Fibroblast of skin of left biceps (primary cell): Measurements from ENCODE around the gene OR5K4.

Experiments used
- DNase-seq, 2 experiments: peaks; one replicate each; pipeline ENCODE4 v3.0.0-alpha.2; 2013; ENCODE audit warnings: low read depth in 2 of 2

OR5K4 gene, protein sequence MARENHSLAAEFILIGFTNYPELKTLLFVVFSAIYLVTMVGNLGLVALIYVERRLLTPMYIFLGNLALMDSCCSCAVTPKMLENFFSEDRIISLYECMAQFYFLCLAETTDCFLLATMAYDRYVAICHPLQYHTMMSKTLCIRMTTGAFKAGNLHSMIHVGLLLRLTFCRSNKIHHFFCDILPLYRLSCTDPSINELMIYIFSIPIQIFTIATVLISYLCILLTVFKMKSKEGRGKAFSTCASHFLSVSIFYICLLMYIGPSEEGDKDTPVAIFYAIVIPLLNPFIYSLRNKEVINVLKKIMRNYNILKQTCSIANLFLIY

DNA sequence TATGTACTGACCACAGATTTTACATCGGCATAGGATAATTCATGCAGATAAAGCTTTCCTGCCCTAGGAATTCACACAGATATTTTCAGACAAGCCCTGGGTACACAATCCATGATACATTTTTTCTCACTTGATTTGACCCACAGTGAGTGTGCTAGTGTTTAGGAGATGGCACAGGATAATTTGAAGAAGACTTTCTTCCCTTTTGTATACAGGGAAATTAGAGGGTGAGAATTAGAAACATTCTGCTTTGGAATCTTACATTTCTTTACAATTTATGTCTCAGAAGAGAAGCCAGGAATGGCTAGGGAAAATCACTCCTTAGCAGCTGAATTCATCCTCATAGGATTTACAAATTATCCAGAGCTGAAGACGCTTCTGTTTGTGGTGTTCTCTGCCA lies at the start of gene OR5K4:
Gene OR5K4 (plus strand): TSS at position 301 of the 400 bp plus-strand sequence. CDS start 0 bp downstream, at position 301.
- no peak for DNase-seq

DNA sequence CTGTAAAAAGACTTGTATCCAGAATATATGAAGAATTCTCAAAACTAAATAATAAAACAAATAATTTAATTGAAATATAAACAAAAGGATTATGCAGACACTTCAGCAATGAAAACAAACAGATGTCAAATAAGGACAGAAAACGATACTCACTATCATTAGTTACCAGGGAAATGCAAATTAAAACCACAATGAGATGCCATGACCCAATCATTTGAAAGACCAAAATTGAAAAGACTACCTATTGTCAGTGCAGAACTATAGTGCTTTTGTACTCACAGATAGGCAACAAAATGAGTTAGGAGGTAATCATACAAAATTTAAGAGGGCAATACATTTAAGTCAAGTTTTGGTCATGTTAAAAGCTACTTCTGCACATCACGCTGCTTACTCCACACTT lies 31.6 kb upstream of the OR5K4 start:
- DNase-seq: no peak

DNA sequence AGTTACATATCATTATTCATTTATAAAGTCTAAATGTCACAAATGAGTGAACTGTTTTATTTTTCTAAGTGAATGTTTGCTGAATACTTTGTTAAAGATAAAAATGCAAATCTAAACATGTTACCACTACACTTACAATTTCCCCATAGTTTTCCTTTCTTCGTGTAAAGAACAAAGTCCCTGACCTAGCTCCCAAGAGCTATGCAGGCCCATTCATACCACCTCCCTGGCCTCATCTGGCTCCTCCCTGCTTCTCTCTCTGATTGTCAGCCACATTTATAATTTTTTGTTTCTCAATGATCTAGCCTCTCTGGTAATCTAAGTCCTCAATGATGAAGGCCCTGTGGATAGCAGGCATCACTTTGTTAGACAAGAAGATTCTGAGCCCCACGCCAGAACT lies 31.0 kb upstream of the OR5K4 start:
- no peak for DNase-seq

DNA sequence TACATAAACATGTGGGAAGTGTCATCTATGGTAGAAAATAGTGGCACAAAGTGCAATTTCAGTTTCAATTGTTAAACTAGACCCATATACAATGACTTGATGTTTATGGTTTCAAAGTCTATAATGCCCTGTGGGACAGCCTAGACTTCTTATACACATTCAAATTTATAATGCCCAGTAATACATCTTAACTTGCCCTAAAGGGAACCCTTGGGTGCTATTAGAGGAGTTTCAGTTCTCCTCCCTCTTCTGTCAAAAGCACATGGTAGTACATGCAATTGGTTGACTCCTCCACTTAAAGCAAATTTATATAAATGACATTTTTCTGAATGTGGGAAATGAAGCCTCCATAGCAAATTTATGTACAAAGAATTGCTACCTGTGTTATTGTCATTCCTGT lies 30.2 kb upstream of the OR5K4 start:
- DNase-seq: no peak

DNA sequence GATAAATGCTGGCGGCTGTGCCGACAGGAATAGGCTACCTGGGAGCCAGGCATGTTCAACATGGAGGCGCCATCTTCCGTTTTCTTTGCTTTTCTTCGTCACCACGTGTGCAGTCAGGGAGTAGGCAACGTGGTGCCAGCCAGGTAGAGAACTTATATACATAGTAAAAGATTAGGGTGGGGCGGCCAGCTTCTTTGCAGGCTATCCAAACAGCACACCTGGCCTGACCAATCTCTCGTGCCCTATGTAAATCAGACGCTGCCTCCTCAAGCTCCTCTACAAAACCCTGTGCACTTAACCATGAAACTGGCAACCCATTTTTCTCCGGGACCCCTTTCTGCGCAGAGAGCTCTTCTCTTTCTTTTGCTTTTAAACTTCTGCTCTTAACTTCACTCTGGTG lies 28.6 kb upstream of the OR5K4 start:
- no peak for DNase-seq

DNA sequence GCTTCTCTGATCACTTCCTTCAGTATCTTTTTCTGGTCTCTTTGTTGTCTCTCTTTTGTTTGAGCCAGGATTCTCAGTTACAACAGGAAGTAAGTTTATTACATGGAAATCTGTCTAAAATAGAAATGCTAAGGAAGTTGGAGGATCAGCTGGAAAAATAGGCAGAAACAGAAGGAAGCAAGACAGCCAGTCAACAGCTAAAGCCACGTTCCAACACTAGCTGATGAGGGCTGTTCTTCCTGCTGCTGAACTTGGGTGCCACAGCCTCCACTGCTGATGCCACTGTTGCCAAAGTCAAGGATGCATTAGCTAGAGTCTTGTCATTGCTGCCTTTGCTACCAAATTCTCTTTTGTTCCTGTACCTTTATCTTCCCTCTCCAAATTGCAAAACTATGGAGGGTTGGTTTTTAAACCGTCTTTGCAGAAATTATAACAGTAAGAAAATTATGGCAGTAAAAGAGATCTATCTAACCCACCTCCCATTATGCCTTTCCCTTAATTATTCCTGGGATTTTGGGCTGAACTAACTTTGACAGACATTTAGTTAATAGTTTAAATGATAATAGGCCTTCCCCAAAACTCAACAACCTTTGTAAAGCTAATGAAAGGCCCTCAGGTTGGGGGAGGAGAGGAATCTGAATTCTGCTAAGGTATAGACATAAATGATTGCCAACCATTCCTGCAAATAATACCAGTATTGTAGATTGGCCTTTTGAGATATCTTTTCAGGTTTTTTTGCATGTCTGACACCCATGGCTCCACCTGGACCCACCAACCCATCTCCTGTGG lies 27.4 kb upstream of the OR5K4 start:
- DNase-seq: no peak

DNA sequence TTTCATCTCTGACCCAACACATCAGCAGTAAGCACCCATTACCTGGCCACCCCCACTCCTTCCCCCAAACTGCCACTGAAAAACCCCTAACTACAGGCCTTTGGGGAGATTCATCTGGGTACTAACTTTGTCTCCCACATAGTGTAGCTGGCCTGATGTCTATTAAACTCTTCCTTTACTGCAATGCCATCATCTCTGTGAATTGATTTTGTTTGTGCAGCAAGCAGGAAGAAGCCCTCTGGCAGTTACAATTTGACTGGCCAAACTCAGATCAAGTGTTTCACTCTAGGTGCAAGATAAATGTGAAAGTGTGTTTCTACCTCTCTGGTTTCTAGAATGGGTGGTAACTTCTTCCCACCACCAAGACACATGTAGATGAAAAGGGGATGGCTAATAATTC lies 26.7 kb upstream of the OR5K4 start:
- DNase-seq: no peak

DNA sequence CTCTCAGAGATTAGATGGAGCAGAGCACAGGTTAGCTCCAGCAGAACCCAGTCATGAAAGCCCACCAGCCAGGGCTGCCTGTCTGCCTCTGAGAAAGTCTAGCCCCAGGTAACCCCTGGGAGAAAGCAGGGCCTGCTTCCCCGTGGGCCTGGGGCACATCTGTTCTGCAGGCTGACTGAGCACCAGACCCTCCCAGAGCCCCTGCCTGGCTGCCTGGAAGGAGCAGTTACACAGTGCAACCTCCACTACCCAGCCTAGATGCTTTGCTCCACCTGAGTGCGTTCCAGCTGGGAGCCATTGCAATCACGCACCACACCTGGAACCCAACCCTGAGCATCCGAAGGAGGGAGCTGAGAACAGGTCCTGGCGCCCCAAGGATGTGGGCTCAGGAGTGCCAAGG lies 24.7 kb upstream of the OR5K4 start:
- DNase-seq: no peak

DNA sequence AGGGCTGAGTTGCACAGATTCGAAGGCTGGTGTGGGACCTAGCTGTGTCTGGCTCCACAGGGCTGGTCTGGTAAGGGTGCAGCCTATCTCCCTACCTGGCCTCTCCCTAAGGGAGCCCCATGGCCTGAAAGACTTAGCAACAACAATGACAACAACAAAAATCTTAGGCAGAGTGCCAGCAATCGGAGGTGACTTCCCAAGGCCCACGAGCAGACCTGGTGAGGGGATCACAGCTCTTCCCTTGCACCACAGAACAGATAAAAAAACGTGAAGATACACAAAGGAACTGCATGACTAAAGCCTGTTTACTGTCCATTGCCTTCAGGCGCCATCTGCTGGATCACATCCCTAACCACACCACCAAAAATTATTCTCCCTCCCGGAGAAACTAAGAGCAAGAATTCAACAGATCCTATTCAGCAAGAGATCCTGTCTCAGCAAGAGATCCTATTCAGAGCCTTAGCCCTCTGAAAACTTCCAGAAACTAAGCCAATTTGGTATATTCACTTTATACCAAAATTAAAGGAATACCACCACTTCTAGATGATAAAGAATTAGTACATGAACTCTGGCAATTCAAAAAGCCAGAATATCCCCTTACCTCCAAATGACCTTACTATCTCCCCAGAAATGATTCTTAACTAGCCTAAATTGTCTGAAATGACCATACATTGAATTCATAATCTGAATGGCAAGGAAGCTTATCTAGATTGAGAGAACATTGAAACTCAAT lies 24.1 kb upstream of the OR5K4 start:
- DNase-seq: peak in 1 of 2 experiments; percentile 0

DNA sequence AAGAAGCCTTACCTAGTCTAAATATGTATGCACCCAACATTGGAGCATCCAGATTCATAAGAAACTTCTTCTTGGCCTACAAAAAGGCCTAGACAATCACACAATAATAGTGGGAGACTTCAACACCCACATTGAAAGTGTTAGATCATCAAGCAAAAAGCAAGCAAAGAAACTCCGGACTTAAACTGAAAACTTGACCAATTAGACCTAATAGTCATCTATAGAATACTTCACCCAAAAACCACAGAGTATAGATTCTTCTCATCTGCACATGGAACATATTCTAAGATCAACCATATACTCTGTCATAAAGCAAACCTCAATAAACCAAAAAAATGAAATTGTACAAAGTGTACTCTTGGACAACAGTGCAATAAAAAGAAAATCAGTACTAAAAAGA lies 22.3 kb upstream of the OR5K4 start:
- DNase-seq: no peak

DNA sequence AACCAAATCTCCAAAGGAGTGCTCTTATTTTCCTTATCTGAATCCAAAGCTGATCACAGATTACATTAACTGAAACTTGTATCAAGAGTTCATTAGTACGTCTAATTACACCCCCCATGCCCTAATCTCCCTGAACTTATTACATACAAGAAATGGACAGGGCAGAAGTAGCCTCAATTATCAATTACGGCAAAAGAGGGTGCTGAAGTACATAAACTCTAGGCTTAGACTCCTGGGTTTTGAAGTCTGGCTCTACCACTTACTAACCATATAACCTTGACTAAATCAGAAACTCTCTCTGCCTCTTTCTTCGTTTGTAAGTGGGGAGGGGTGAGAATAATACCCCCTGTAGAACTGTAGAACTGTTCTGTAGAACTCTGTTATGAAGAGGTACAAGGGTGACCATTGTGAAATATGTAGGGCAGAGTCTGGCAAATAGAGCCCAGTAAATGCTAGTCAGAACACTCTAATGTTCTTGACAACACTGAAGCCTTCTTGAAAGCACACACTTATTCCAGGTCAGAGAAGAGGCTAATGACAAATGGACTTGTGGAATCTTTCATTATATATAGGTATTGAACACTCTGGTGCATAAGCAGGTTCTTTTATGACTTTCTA lies 19.6 kb upstream of the OR5K4 start:
- no peak for DNase-seq

DNA sequence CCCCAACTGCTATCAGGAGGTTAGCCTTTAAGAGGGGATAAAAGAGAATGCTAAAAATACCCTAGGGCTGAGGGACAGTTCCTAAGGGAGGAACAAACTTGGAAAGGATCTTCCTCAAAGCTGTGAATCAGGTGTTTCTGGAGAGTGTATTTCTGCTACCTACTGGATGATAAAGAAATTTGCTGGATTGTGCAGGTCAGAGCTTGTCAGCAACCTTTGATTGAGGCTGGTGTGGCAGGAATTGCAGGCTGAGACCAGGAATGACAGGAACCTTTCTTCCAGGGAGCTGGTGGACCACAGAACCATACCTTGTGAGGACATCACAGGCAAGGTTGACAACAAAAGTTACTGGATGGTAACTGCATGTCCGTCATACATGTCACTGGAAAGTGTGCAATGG lies 14.6 kb upstream of the OR5K4 start:
- DNase-seq: no peak

DNA sequence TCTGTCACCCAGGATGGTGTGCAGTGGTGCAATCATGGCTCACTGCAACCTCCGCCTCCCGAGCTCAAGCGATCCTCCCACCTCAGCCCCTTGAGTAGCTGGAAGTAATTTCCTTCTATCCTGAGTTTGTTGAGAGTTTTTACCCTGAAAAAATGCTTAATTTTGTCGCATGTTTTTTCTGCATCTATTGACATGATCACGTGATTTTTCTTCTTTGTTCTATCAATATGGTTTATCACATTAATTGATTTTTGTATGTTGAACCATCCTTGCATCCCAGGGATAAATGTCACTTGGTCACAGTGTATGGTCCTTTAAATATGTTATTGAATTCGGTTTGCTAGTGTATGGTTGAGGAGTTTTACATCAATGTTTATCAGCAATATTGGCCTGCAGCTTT lies 11.9 kb upstream of the OR5K4 start:
- DNase-seq: no peak

DNA sequence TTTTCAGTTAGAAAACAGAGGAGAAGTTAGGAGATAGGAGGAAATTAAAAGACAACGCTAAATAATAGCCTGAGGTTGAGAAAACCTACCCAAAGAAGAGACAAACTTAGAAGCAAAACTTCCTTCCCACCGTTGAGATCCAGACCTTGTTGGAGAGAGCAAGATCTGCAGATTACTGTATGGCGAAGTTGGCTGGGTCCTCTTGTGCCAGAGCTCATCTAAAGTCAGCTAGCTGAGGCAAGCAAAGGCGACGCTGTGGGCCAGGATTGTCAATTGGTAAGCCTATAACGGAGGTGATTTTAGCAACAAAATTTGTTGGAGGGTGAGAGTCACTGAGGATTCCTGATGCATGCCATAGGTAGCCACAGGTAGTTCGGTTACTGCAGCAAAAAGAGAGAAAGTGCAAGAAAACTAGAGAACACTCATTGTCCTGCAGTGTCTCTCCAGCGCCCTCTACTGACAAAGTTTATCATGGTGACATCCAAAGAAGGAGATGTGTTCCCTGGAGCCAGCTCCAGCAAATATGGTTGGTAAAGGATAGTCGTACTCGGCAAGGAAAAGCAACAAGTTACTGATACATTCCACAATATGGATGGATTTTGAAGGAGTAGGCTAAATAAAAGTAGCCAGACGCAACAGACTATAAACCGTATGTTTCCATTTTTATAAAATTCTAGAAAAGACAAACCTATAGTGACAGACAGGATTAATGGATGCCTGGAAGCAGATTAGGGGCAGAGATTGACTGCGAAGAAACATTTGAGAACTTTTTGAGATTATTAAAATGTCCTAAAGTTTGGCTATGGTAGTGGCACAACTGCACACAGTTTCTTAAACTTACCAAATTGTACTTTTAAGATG lies 9.8 kb upstream of the OR5K4 start:
- no peak for DNase-seq

DNA sequence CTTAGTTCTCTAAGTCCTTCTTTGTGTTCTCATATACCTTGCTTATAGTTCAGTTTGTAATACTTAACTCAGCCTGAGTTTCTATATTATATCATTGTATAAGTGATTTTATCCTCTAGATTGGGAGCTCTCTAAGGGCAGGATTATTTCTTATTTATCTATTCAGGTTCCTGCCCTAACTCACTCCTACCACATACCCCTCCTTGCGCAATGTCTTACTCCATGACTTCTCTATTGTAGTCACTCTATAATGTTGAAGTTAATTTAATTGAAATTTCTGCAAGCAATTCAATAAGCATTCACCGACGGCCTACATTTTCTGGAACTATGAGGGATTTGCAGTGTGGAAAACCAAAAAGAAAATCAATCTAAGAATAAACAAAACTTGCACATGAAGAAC lies 3.6 kb upstream of the OR5K4 start:
- no peak for DNase-seq

DNA sequence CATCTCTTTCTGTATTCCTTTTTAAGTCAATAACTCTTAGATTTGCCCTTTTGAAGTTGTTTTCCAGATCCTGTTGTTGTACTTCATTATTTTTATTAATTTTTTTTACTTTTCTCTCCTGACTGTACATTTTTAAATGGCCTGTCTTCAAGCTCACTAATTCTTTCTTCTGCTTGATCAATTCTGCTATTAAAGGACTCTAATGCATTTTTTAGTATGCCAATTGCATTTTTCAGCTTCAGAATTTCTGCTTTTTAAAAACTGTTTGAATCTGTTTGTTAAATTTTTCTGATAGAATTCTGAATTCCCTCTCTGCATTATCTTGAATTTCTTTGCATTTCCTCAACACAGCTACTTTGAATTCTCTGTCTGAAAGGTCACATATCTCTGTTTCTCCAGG lies 5.6 kb downstream of the OR5K4 start:
- DNase-seq: no peak

DNA sequence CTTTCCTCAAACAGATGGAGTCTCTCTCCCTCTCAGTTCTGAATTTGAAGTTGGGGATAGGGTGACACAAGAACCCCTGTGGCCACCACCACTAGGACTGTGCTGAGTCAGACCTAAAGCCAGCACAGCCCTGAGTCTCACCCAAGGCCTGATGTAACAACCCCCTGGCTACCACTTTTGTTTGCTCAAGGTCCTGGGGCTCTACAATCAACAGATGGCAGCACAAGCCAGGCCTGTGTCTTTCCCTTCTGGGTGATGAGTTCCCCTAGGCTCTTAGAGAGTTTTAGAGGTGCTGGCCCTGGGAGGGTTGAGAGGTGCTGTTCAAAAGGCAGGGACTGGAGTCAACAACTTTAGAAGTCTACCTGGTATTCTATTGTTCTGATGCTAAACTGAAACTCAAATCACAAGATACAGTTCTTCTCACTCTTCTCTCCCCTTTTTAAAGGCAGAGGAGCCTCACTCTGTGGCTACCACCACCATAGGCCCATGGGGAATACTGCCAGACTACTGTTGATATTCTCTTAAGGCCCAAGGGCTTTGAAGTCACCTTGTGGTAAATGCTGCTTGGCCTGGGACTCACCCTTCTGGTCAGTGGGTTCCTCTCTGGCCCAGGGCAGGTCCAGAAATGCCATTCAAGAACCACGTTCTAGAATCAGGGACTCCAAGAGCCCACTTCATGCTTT lies 6.5 kb downstream of the OR5K4 start:
- no peak for DNase-seq

DNA sequence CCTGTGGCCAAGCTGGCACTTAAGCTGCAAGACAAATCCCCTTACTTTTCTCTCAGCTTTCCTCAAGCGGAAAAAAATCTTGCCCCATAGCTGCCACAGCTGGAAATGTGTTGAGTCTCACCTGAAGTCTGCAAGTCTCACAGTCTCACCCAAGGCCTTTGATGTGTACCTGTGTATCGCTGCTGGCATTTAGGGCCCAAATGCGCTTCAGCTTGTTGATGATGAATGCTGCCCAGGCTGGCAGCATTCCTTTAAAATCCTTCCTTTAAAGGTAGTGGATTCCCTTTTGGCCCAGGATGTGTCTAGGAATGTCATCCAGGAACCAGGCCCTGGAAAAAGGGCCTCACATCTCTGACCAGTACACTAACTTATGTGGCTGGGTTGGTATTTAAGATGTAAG lies 7.0 kb downstream of the OR5K4 start:
- no peak for DNase-seq

DNA sequence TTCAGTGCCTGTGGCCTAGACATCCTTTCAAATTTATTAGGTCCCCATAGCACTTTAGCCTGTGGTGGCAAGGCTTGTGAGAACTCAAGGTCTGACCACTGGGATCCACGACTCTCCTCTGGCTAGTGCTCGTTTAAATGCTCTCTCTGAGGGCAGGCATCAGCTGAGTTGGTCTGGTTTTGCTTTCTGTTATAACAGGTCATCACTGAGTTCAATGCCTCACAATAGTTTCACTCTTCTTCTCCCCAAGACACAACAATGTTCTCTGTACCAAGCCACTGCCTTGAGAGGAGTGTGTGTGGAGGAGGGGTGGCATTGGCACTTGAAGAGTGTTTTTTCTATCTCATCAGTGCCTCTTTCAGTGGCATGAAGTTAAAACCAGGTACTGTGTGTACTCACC lies 7.6 kb downstream of the OR5K4 start:
- DNase-seq: no peak

DNA sequence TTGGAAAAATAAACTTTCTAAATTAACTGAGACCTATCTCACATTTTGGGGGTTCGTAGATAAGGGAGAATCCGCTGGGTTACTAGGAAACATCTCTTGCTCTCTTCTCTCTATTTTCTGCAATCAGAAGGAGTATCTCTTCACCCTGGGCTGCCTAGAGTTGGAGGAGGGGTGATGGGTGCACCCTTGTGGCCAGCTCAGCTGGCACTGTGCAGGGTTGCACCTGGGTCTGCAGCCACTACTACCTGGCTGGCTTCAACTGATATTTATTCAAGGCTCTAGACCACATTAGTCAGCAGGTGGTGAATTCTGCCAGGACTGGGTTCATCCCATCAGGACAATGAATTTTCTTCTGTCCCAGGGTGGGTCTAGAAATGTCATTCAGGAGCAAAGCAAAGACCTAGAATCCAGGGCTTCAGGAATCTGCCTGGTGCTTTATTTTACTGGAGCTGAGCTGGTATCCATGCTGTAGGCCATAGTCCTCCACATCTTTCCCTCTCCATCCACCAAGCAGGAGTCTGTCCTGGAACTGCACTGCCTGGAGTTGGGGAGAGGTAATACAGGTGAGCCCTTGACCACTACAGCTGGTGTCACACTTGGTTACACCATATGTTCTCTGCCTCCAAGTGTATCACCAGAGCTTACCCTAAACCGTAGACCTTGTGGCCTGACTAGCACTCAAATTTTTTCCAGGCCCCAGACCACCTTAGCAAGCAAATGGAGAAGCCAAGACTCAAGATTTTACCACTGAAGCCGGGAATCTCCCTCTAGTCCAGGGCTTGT lies 14.0 kb downstream of the OR5K4 start:
- no peak for DNase-seq
